Heart left ventricle (tissue), 16 donors: Measurements from ENCODE around the gene GATA2. TPM values are rescaled to one million over a fixed set of nuclear protein-coding genes. Genes with fewer than 3 reads are reported as not detected.

Experiments used
- ATAC-seq, 4 donors: fragments of 200-7000 bp; cut with Tn5 transposase; one replicate each; pipeline ENCODE4 v1.9.1; 2020 to 2022; ENCODE audit warnings: moderate library complexity in 4 of 4, mild to moderate bottlenecking in 3 of 4, moderate number of reproducible peaks in 1 of 4
- DNase-seq, 5 donors: peaks; one replicate each; pipeline ENCODE4 v3.0.0-alpha.2; 2020
- H3K27ac ChIP-seq, 12 donors: fragments of 200-600 bp; sonication (generic) in 4 of 12; one replicate each; pipeline versions ENCODE4 v1.5.0 to v1.8.0; 2016 to 2022; ENCODE audit warnings: mild to moderate bottlenecking in 2 of 12
- H3K27me3 ChIP-seq, 9 donors: fragments of 200-600 bp; sonication (generic) in 2 of 9; one replicate each; pipeline versions ENCODE4 v1.5.1 to v1.8.0; 2016 to 2022; ENCODE audit warnings: mild to moderate bottlenecking in 3 of 9
- H3K36me3 ChIP-seq, 9 donors: fragments of 200-600 bp; sonication (generic) in 2 of 9; one replicate each; pipeline versions ENCODE4 v1.5.0 to v1.8.0; 2018 to 2022; ENCODE audit warnings: mild to moderate bottlenecking in 2 of 9
- H3K4me1 ChIP-seq, 12 donors: fragments of 200-600 bp; sonication (generic) in 4 of 12; one replicate each; pipeline versions ENCODE4 v1.5.0 to v1.8.0; 2016 to 2022; ENCODE audit warnings: mild to moderate bottlenecking in 3 of 12
- H3K4me3 ChIP-seq, 12 donors: fragments of 200-600 bp; sonication (generic) in 4 of 12; one replicate each; pipeline versions ENCODE4 v1.5.0 to v1.8.0; 2017 to 2022; ENCODE audit warnings: mild to moderate bottlenecking in 9 of 12, moderate library complexity in 4 of 12
- H3K9me3 ChIP-seq, 12 donors: fragments of 200-600 bp; sonication (generic) in 4 of 12; one replicate each; pipeline versions ENCODE4 v1.5.0 to v1.8.0; 2016 to 2022; ENCODE audit warnings: mild to moderate bottlenecking in 1 of 12
- CTCF ChIP-seq, 12 donors: fragments of 200-600 bp; sonication (generic) in 4 of 12; IDR thresholded peaks; one replicate each; pipeline versions ENCODE4 v1.5.0 to v1.8.0; 2018 to 2022; ENCODE audit warnings: antibody characterized with exemption in 12 of 12, mild to moderate bottlenecking in 5 of 12
- POLR2A ChIP-seq, 2 donors: fragments of 450-650 bp; IDR thresholded peaks; one replicate each; pipeline ENCODE4 v1.6.1; 2017; ENCODE audit warnings: antibody characterized with exemption in 2 of 2, mild to moderate bottlenecking in 2 of 2, moderate library complexity in 2 of 2
- WGBS, 4 donors: extraction: QIAGEN DNeasy Blood & Tissue Kit in 2 of 4; methylation state at CpG; one replicate each; pipeline versions ENCODE4 v1.1.5 to v1.1.7; 2013 to 2018; 5-methylcytosine and 5-hydroxymethylcytosine counted together
- intact Hi-C, 10 donors: fragments of 100-400 bp; cut with DNase I; formaldehyde crosslinking; loops; one replicate each; pipeline versions ENCODE4 v1.11.1 to v1.14.2; 2022
- polyA plus RNA-seq, 2 donors: library from polyadenylated mRNA; stranded (reverse); fragments of 200-250 nt; gene quantifications; one replicate each; pipeline ENCODE4 v1.2.3, GENCODE V29; 2013
- total RNA-seq, 9 donors: library from RNA; depleted of rRNA in 2 of 9; stranded (reverse); fragments of >200 nt in 2 of 9; fragmentation: NEBNext Ultra II Directional in 3 of 9; extraction: Animal tissue kit (Norgen Biotek cat#: 25700) in 3 of 9; gene quantifications; one replicate each; pipeline versions ENCODE4 v1.1.0 to v1.2.4, GENCODE V29; 2016 to 2023
- donor health status: ischemic (EF 13 %, LVEDD 7.1; RV severe dilation, severe dysfunction).
- donor health status: healthy with polysubstance abuse.
- donor health status: DM: no; HTN: yes; CAD: no.
- donor health status: DM: no; HTN: no; CAD: no.
- donor health status: ischemic (EF 25% LVEDD 6.9; RV normal size, moderate dysfunction).
- donor health status: ischemic (EF 25% LVEDD 5.7; RV mildly dilated, moderate dysfunction).
- donor health status: healthy.
- donor health status: DM: yes; HTN: yes; CAD: no.
- donor health status: ischemic (EF 35%, LVEDD 5.7; RV mildly dilated, moderate dysfunction).
- donor health status: nonischemic (EF 11% LVEDD 7.7; RV severe dilation, severe dysfunction).
- donor health status: DM: yes; HTN: yes; CAD: no.
- donor health status: PGD.
- donor health status: ischemic (EF 29% LVEDD 5.4; RV normal size, mild dysfunction).
- donor health status: nonischemic (EF 23%, LVEDD 6.1; RV moderate dilation, normal function).

Gene GATA2
- total and polyA plus RNA-seq, 11 donors, result 6.0 to 30.7 (median 12.8) TPM

DNA sequence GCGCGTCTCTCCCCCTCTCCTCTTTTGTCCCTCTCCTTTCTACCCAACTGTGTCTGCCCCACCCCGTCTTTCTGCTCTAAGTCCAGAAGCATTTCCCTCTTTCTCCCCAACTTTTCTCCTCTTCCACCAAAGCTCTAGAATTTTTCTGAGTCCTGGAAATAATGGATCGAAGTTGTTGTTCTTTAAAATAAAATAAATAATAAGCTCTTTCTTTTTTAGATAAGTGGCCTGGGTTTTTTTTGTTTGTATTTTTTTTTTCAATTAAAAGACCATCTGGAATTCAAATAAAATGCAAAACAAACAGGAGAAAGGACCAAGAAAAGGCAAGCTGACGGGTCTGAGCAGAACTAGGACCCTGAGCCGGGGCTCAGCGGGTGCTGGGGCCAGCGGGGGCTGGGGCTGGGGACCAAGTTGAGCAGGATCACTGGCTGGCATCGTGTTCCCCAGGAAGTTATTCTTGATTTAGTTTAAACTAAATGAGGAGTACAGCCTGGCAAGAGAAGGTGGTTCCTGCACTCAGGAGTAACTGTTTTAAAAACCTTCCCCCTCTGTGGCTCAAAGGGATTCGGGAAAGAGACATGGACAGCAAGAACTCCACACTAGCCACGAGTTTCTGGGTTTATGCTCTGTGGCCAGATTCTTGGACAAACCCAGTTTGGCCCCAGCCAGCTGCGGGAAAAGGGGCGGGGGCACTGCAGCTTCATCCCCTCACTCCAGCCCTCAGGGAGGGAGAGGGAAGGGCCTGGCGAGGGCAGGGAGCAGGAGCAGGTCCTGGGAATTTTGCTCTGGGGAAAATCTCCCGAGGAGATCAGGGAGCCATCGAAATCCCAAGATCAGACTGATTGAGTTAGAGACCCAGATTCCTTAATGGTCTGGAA, 8.4 kb downstream of the GATA2 start:
- intact Hi-C loops, result loop anchor here in 6 of 10 donors (5.0 kb wide), 5 partner anchors 57 to 407 kb away; no protein-coding TSS in a partner anchor
- no peak for TF ChIP-seq CTCF (IDR thresholded peaks at IDR 0.05)
- TF ChIP-seq POLR2A (IDR thresholded peaks at IDR 0.05), result no peak
- DNase-seq (peak in 1 of 5 donors; percentile 25), ATAC-seq (no peak)
- H3K27me3 ChIP-seq, result peaks cover 30 to 96% (median 67%) of the 10 kb centered on the region in 9 donors
- H3K36me3 ChIP-seq, result peaks cover 0 to 29% (median 7%) of the 10 kb centered on the region in 9 donors
- H3K4me3 ChIP-seq, result peak overlapping the region; percentile 59 to 84 (median 70)
- H3K4me1 ChIP-seq, result peaks cover 0 to 85% (median 52%) of the 10 kb centered on the region in 12 donors
- H3K27ac ChIP-seq, result peak overlapping the region; percentile 63 to 98 (median 84)
- no peaks in the 10 kb centered on the region for H3K9me3 ChIP-seq
- WGBS, 4 donors, result 19 to 29% (median 25%) methylated on average over 16 of the region's 16 CpGs

- peaks cover 28 to 88% (median 59%) of the 10 kb centered on the region in 9 donors for H3K27me3 ChIP-seq
- WGBS, 4 donors, result 14 to 27% (median 21%) methylated on average over 18 to 26 of the region's 26 CpGs
These were observed 9.2 kb downstream of the GATA2 start for GRCh38 chr3:128483657-128484403.

More at GRCh38 chr3:128483657-128484403, 9.2 kb downstream of the GATA2 start:
- peak in 2 of 5 donors; percentile 16 to 62 for DNase-seq
- Histone ChIP-seq H3K4me1 (peaks cover 0 to 88% (median 51%) of the 10 kb centered on the region in 12 donors), H3K36me3 (peaks cover 0 to 32% (median 7%) of the 10 kb centered on the region in 9 donors), H3K4me3 (peak overlapping the region; percentile 25 to 84 (median 69)), H3K9me3 (no peaks in the 10 kb centered on the region), H3K27ac (peak overlapping the region; percentile 63 to 98 (median 84))
- no peak for ATAC-seq
- TF ChIP-seq CTCF (IDR thresholded peaks at IDR 0.05), result no peak
- peak in 1 of 2 donors; percentile 6 for TF ChIP-seq POLR2A (IDR thresholded peaks at IDR 0.05)
- intact Hi-C loops, result loop anchor here in 1 of 10 donors (5.0 kb wide), 2 partner anchors 57 to 88 kb away; no protein-coding TSS in a partner anchor
